Liver (tissue), 9 donors: Measurements from ENCODE around the gene ST3GAL5. TPM values are rescaled to one million over a fixed set of nuclear protein-coding genes. Genes with fewer than 3 reads are reported as not detected.

Experiments used
- DNase-seq: peaks from one replicate; pipeline ENCODE4 v3.0.0-alpha.2; 2017; ENCODE audit warnings: low spot score
- H3K27ac ChIP-seq, 2 donors: one replicate each; pipeline ENCODE4 v1.7.0; 2013; ENCODE audit warnings: inconsistent platforms in 2 of 2, low read length in 2 of 2, control low read depth in 1 of 2, low read depth in 1 of 2, mild to moderate bottlenecking in 1 of 2
- H3K27me3 ChIP-seq, 4 donors: one replicate each; pipeline versions ENCODE4 v1.6.1 to v1.7.0; 2013; ENCODE audit warnings: low read length in 3 of 4, inconsistent platforms in 1 of 4, mild to moderate bottlenecking in 1 of 4, moderate library complexity in 1 of 4; ENCODE audit not compliant: control insufficient read depth in 4 of 4, insufficient read depth in 4 of 4
- H3K36me3 ChIP-seq, 4 donors: one replicate each; pipeline versions ENCODE4 v1.6.1 to v1.7.0; 2013; ENCODE audit warnings: low read length in 3 of 4, mild to moderate bottlenecking in 3 of 4, low read depth in 1 of 4, moderate library complexity in 1 of 4; ENCODE audit not compliant: control insufficient read depth in 4 of 4, insufficient read depth in 3 of 4
- H3K4me1 ChIP-seq, 4 donors: one replicate each; pipeline versions ENCODE4 v1.6.1 to v1.7.0; 2013; ENCODE audit warnings: low read length in 3 of 4, mild to moderate bottlenecking in 3 of 4, moderate library complexity in 1 of 4; ENCODE audit not compliant: control insufficient read depth in 4 of 4, insufficient read depth in 4 of 4
- H3K4me3 ChIP-seq, 3 donors: one replicate each; pipeline versions ENCODE4 v1.6.1 to v1.7.0; 2013; ENCODE audit warnings: low read length in 3 of 3, control low read depth in 1 of 3, low read depth in 1 of 3, mild to moderate bottlenecking in 1 of 3
- H3K9ac ChIP-seq, 2 donors: one replicate each; pipeline ENCODE4 v1.7.0; 2013; ENCODE audit warnings: low read length in 2 of 2, mild to moderate bottlenecking in 2 of 2, moderate library complexity in 2 of 2, control low read depth in 1 of 2, low read depth in 1 of 2
- H3K9me3 ChIP-seq, 4 donors: one replicate each; pipeline versions ENCODE4 v1.6.1 to v1.7.0; 2013; ENCODE audit warnings: low read length in 3 of 4; ENCODE audit not compliant: control insufficient read depth in 4 of 4
- CTCF ChIP-seq: fragments of 150-350 bp; IDR thresholded peaks from 2 replicates; pipeline ENCODE4 v1.5.1; 2017; ENCODE audit warnings: improper control_type of control experiment, low read depth, low read length; ENCODE audit not compliant: missing input control
- EGR1 ChIP-seq, 2 donors: IDR thresholded peaks; 2 replicates each; pipeline ENCODE4 v1.6.1; 2016 to 2018; ENCODE audit warnings: antibody characterized with exemption in 2 of 2, low read depth in 2 of 2
- FOXA1 ChIP-seq: IDR thresholded peaks from 2 replicates; pipeline ENCODE4 v1.6.1; 2016; ENCODE audit warnings: antibody characterized with exemption
- FOXA2 ChIP-seq: IDR thresholded peaks from 2 replicates; pipeline ENCODE4 v1.6.1; 2016; ENCODE audit warnings: antibody characterized with exemption
- GABPA ChIP-seq, 2 donors: IDR thresholded peaks in 1 of 2; conservative IDR thresholded peaks in 1 of 2; 2 replicates each; pipeline ENCODE4 v1.6.1; 2016; ENCODE audit warnings: antibody characterized with exemption in 2 of 2, mild to moderate bottlenecking in 1 of 2, moderate library complexity in 1 of 2
- HNF4A ChIP-seq, 2 donors: conservative IDR thresholded peaks; 2 replicates each; pipeline ENCODE4 v1.6.1; 2016; ENCODE audit warnings: antibody characterized with exemption in 2 of 2, mild to moderate bottlenecking in 2 of 2
- HNF4G ChIP-seq: IDR thresholded peaks from 2 replicates; pipeline ENCODE4 v1.6.1; 2016; ENCODE audit warnings: antibody characterized with exemption
- JUND ChIP-seq, 2 donors: IDR thresholded peaks; 2 replicates each; pipeline ENCODE4 v1.6.1; 2016; ENCODE audit warnings: antibody characterized with exemption in 2 of 2
- NR2F2 ChIP-seq: IDR thresholded peaks from 2 replicates; pipeline ENCODE4 v1.6.1; 2016; ENCODE audit warnings: antibody characterized with exemption
- RAD21 ChIP-seq, 2 donors: IDR thresholded peaks; 2 replicates each; pipeline ENCODE4 v1.6.1; 2016; ENCODE audit warnings: antibody characterized with exemption in 2 of 2, mild to moderate bottlenecking in 2 of 2
- REST ChIP-seq: IDR thresholded peaks from 2 replicates; pipeline ENCODE4 v1.6.1; 2016; ENCODE audit warnings: antibody characterized with exemption, mild to moderate bottlenecking
- RXRA ChIP-seq, 2 donors: IDR thresholded peaks; 2 replicates each; pipeline ENCODE4 v1.6.1; 2017 to 2018; ENCODE audit warnings: antibody characterized with exemption in 2 of 2, mild to moderate bottlenecking in 1 of 2
- SP1 ChIP-seq: IDR thresholded peaks from 2 replicates; pipeline ENCODE4 v1.6.1; 2018; ENCODE audit warnings: antibody characterized with exemption, mild to moderate bottlenecking
- TAF1 ChIP-seq: conservative IDR thresholded peaks from 2 replicates; pipeline ENCODE4 v1.6.1; 2016; ENCODE audit warnings: antibody characterized with exemption, mild to moderate bottlenecking
- YY1 ChIP-seq: IDR thresholded peaks from 2 replicates; pipeline ENCODE4 v1.6.1; 2016; ENCODE audit warnings: antibody characterized with exemption, mild to moderate bottlenecking
- ZBTB33 ChIP-seq: IDR thresholded peaks from 2 replicates; pipeline ENCODE4 v1.6.1; 2016; ENCODE audit warnings: antibody characterized with exemption
- WGBS: extraction: QIAGEN DNeasy Blood & Tissue Kit; methylation state at CpG from one replicate; pipeline ENCODE4 v1.1.7; 2013; 5-methylcytosine and 5-hydroxymethylcytosine counted together
- polyA plus RNA-seq, 2 donors: library from polyadenylated mRNA; stranded (reverse) in 1 of 2; unstranded in 1 of 2; fragments of 200-250 nt in 1 of 2; fragments of >200 nt in 1 of 2; fragmentation: Nextera tagmentation in 1 of 2; extraction: Ambion mirVana in 1 of 2; gene quantifications; one replicate each; pipeline versions ENCODE4 v1.2.1 to v1.2.3, GENCODE V29; 2013 to 2015
- total RNA-seq, 2 donors: library from RNA; depleted of rRNA; stranded (reverse); fragments of >200 nt; gene quantifications; one replicate each; pipeline ENCODE4 v1.2.3, GENCODE V29; 2014
- TF ChIP-seq, protein P1 (sequence below): IDR thresholded peaks from 2 replicates; pipeline ENCODE4 v1.6.1; 2016; ENCODE audit warnings: antibody characterized with exemption
- TF ChIP-seq, protein P2 (sequence below): IDR thresholded peaks from 2 replicates; pipeline ENCODE4 v1.6.1; 2016; ENCODE audit warnings: antibody characterized with exemption
- donor health status: healthy.
- donor health status: healthy.
- donor health status: healthy.
- donor health status: healthy.
- donor health status: healthy.

Gene ST3GAL5
- total and polyA plus RNA-seq, 4 donors: 4.5 to 17.0 (median 9.0) TPM

- no peaks in the 10 kb centered on the region for H3K9me3 ChIP-seq
- H3K36me3 ChIP-seq: no peaks in the 10 kb centered on the region
- 8% methylated on average over 22 of the region's 22 CpGs for whole genome bisulfite sequencing
- peaks cover 5 to 37% (median 20%) of the 10 kb centered on the region in 4 donors for H3K4me1 ChIP-seq
- peak overlapping the region; percentile 85 to 95 for H3K9ac ChIP-seq
- peak overlapping the region; percentile 72 to 86 (median 85) for H3K4me3 ChIP-seq
- H3K27ac ChIP-seq: peak overlapping the region; percentile 89 to 90
- no peaks in the 10 kb centered on the region for H3K27me3 ChIP-seq
- TF ChIP-seq ZBTB33 (no peak), EGR1 (IDR thresholded peaks at IDR 0.05; ENCODE audit: low read depth in 2 of 2) (no peak), REST (no peak), GABPA (IDR thresholded peaks at IDR 0.05 in 1 of 2, conservative IDR thresholded peaks at IDR 0.05 in 1 of 2) (no peak), JUND (IDR thresholded peaks at IDR 0.05) (peak in 1 of 2 donors; percentile 17), HNF4A (conservative IDR thresholded peaks at IDR 0.05) (peak; percentile 23 to 49), HNF4G (no peak), CTCF (no peak), TAF1 (no peak), RAD21 (IDR thresholded peaks at IDR 0.05) (peak; percentile 18 to 58), YY1 (peak; percentile 34), NR2F2 (no peak), RXRA (IDR thresholded peaks at IDR 0.05) (peak; percentile 64 to 77), FOXA1 (peak; percentile 33), FOXA2 (no peak), SP1 (peak; percentile 12)
- TF ChIP-seq, protein P1, sequence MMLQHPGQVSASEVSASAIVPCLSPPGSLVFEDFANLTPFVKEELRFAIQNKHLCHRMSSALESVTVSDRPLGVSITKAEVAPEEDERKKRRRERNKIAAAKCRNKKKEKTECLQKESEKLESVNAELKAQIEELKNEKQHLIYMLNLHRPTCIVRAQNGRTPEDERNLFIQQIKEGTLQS: no peak
- TF ChIP-seq, protein P2, sequence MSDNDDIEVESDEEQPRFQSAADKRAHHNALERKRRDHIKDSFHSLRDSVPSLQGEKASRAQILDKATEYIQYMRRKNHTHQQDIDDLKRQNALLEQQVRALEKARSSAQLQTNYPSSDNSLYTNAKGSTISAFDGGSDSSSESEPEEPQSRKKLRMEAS: no peak
- DNase-seq: no peak
Observed at GRCh38 chr2:85889627-85890281, 964 bp upstream of the ST3GAL5 start.
